Esophagus squamous epithelium (tissue), 4 donors: ENCODE results near the gene ATP6V0E2.

Experiments
- POLR2A ChIP-seq, 4 donors: fragments of 450-650 bp; IDR thresholded peaks; one replicate each; pipeline ENCODE4 v1.6.1; 2017; ENCODE audit warnings: antibody characterized with exemption in 4 of 4, mild to moderate bottlenecking in 4 of 4, moderate library complexity in 3 of 4
- TF ChIP-seq, protein P1 (sequence below), 6 experiments: fragments of 450-650 bp in 4 of 6; fragments of 200-600 bp in 2 of 6; sonication (generic) in 2 of 6; IDR thresholded peaks; one replicate each; pipeline ENCODE4 v1.5.1; 2016 to 2019; ENCODE audit warnings: antibody characterized with exemption in 6 of 6, mild to moderate bottlenecking in 4 of 6, moderate library complexity in 4 of 6

DNA sequence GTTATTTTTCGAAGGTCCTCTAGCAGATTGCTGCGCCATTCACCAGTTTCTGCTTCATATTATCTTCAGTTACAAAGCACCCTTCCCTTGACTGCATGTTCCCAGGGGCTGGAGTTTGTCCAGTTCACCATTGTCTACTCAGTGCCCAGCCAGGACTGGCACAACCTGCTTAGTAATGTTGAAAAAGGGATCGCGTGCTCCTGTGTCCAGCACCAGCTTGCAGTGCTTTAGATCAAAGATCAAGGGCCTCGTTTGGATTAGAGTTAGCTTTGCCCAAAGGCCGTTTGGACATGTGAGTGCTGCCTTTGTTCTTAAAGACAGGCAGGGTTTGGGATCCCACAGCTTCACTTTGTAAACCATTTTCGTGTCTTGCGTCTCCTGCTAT is 867 bp downstream of the ATP6V0E2 start:
- TF ChIP-seq, protein P1, sequence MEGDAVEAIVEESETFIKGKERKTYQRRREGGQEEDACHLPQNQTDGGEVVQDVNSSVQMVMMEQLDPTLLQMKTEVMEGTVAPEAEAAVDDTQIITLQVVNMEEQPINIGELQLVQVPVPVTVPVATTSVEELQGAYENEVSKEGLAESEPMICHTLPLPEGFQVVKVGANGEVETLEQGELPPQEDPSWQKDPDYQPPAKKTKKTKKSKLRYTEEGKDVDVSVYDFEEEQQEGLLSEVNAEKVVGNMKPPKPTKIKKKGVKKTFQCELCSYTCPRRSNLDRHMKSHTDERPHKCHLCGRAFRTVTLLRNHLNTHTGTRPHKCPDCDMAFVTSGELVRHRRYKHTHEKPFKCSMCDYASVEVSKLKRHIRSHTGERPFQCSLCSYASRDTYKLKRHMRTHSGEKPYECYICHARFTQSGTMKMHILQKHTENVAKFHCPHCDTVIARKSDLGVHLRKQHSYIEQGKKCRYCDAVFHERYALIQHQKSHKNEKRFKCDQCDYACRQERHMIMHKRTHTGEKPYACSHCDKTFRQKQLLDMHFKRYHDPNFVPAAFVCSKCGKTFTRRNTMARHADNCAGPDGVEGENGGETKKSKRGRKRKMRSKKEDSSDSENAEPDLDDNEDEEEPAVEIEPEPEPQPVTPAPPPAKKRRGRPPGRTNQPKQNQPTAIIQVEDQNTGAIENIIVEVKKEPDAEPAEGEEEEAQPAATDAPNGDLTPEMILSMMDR (IDR thresholded peaks at IDR 0.05), result no peak
- TF ChIP-seq POLR2A (IDR thresholded peaks at IDR 0.05), result no peak
